ENCODE results near the gene CYB5R4. TPM values are rescaled to one million over a fixed set of nuclear protein-coding genes. Genes with fewer than 3 reads are reported as not detected.

CYB5R4 gene
- polyA plus RNA-seq, 1 donor from 2014 or later = 18.0 TPM

GRCh38 chr6:83962582-83962981, 103.1 kb downstream of the CYB5R4 start:
- Histone ChIP-seq H3K4me2 (ENCODE audit: low read length) (no peak overlapping the region), H4K20me1 (ENCODE audit: insufficient read depth) (no peaks in the 10 kb centered on the region), H3K36me3 (ENCODE audit: insufficient read depth, low read length) (peaks cover 4% of the 10 kb centered on the region), H3K9me3 (ENCODE audit: low read length) (no peaks in the 10 kb centered on the region), H3F3A (ENCODE audit: insufficient read depth, low read length, poor library complexity, severe bottlenecking) (no peaks in the 10 kb centered on the region), H3K4me3 (ENCODE audit: low read length) (no peak overlapping the region), H3K79me2 (replicated peaks; ENCODE audit: insufficient read depth, low read length) (no peaks in the 10 kb centered on the region), H3K9me2 (ENCODE audit: insufficient read depth, low read length) (no peaks in the 10 kb centered on the region), H3K9ac (ENCODE audit: low read length) (no peak overlapping the region), H3K27ac (ENCODE audit: low read length) (no peak overlapping the region), H2AFZ (ENCODE audit: low read depth, low read length) (no peak overlapping the region), H3K27me3 (ENCODE audit: insufficient read depth, low read depth, low read length) (no peaks in the 10 kb centered on the region)
- no peak for TF ChIP-seq CTCF (IDR thresholded peaks at IDR 0.05; ENCODE audit: poor library complexity, severe bottlenecking)
- TF ChIP-seq EZH2 (IDR thresholded peaks at IDR 0.05; ENCODE audit: borderline replicate concordance, insufficient read depth, low read length, poor library complexity, severe bottlenecking) = no peak
- TF ChIP-seq EP300 (conservative IDR thresholded peaks at IDR 0.05; ENCODE audit: poor library complexity, severe bottlenecking) = no peak
- no peak for TF ChIP-seq MXI1 (conservative IDR thresholded peaks at IDR 0.05; ENCODE audit: poor library complexity, severe bottlenecking)
- TF ChIP-seq TAF1 (IDR thresholded peaks at IDR 0.05; ENCODE audit: low read depth) = no peak
- TF ChIP-seq REST (IDR thresholded peaks at IDR 0.05; ENCODE audit: borderline replicate concordance) = no peak
- no peak for TF ChIP-seq RAD21 (conservative IDR thresholded peaks at IDR 0.05)
- no peak for TF ChIP-seq SMC3 (conservative IDR thresholded peaks at IDR 0.05; ENCODE audit: poor library complexity)
- no peak for TF ChIP-seq POLR2AphosphoS5 (IDR thresholded peaks at IDR 0.05)

- Histone ChIP-seq H3K4me3 (ENCODE audit: low read length) (no peak overlapping the region), H3K4me2 (ENCODE audit: low read length) (no peak overlapping the region), H3K9me2 (ENCODE audit: insufficient read depth, low read length) (no peaks in the 10 kb centered on the region), H3K79me2 (replicated peaks; ENCODE audit: insufficient read depth, low read length) (no peaks in the 10 kb centered on the region), H3K9me3 (ENCODE audit: low read length) (no peaks in the 10 kb centered on the region), H3K9ac (ENCODE audit: low read length) (no peak overlapping the region), H3K36me3 (ENCODE audit: insufficient read depth, low read length) (no peaks in the 10 kb centered on the region), H2AFZ (ENCODE audit: low read depth, low read length) (no peak overlapping the region), H4K20me1 (ENCODE audit: insufficient read depth) (no peaks in the 10 kb centered on the region), H3F3A (ENCODE audit: insufficient read depth, low read length, poor library complexity, severe bottlenecking) (no peaks in the 10 kb centered on the region), H3K27me3 (ENCODE audit: insufficient read depth, low read depth, low read length) (no peaks in the 10 kb centered on the region), H3K27ac (ENCODE audit: low read length) (no peak overlapping the region)
- TF ChIP-seq MXI1 (conservative IDR thresholded peaks at IDR 0.05; ENCODE audit: poor library complexity, severe bottlenecking) = no peak
- TF ChIP-seq POLR2AphosphoS5 (IDR thresholded peaks at IDR 0.05) = no peak
Observed at GRCh38 chr6:83966539-83966938, 107.0 kb downstream of the CYB5R4 start.

- Histone ChIP-seq H3K27ac (ENCODE audit: low read length) (no peak overlapping the region), H4K20me1 (ENCODE audit: insufficient read depth) (no peaks in the 10 kb centered on the region), H3K9me2 (ENCODE audit: insufficient read depth, low read length) (no peaks in the 10 kb centered on the region), H3K9me3 (ENCODE audit: low read length) (no peaks in the 10 kb centered on the region), H2AFZ (ENCODE audit: low read depth, low read length) (no peak overlapping the region), H3K4me2 (ENCODE audit: low read length) (no peak overlapping the region), H3K27me3 (ENCODE audit: insufficient read depth, low read depth, low read length) (no peaks in the 10 kb centered on the region), H3K9ac (ENCODE audit: low read length) (no peak overlapping the region), H3F3A (ENCODE audit: insufficient read depth, low read length, poor library complexity, severe bottlenecking) (no peaks in the 10 kb centered on the region), H3K4me3 (ENCODE audit: low read length) (no peak overlapping the region), H3K79me2 (replicated peaks; ENCODE audit: insufficient read depth, low read length) (no peaks in the 10 kb centered on the region), H3K36me3 (ENCODE audit: insufficient read depth, low read length) (no peaks in the 10 kb centered on the region)
- TF ChIP-seq MXI1 (conservative IDR thresholded peaks at IDR 0.05; ENCODE audit: poor library complexity, severe bottlenecking) (no peak), SMC3 (conservative IDR thresholded peaks at IDR 0.05; ENCODE audit: poor library complexity) (no peak), EZH2 (IDR thresholded peaks at IDR 0.05; ENCODE audit: borderline replicate concordance, insufficient read depth, low read length, poor library complexity, severe bottlenecking) (no peak)
Observed at GRCh38 chr6:83970582-83970981, 111.1 kb downstream of the CYB5R4 start.
